ENCODE results near the gene TBL3.

Gene TBL3

DNA sequence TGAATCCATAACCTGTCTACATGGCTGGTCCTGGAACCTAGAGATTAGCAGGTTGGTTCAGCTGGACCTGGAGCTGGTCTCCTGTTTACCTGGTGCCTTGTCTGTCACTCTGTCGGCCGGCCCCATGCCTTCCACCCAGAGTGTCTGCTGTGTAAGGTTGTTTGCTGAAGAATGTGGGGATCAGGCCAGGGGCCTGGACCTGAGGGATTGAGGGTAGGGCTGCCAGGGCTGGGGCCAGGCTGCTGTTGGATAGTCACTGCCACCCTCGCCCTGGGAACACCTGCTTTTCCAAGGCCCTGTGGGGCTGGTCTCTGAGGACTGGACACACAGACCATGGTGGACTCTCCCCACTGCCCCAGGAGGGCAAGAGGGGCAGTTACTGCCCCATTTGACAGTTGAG lies 56.3 kb downstream of the TBL3 start:
- Histone ChIP-seq H4K20me1 (ENCODE audit: insufficient read depth) (no peaks in the 10 kb centered on the region), H3K4me2 (peak overlapping the region; percentile 89; the same call in 1 of the 2 replicates), H3K79me2 (ENCODE audit: insufficient read depth, low read depth) (no peaks in the 10 kb centered on the region), H3K4me3 (IDR thresholded peaks at IDR 0.05; ENCODE audit: insufficient read depth, low read depth, low read length) (no peak overlapping the region), H3K27ac (no peak overlapping the region), H3K27me3 (ENCODE audit: insufficient read depth, low read depth) (peaks cover 17% of the 10 kb centered on the region), H2AFZ (ENCODE audit: low read depth) (no peak overlapping the region), H3K9ac (no peak overlapping the region), H3K4me1 (ENCODE audit: low read depth, poor library complexity, severe bottlenecking) (peaks cover 23% of the 10 kb centered on the region), H3K36me3 (ENCODE audit: insufficient read depth) (no peaks in the 10 kb centered on the region)
- TF ChIP-seq CTCF (conservative IDR thresholded peaks at IDR 0.05; ENCODE audit: low read depth, low read length), result no peak

DNA sequence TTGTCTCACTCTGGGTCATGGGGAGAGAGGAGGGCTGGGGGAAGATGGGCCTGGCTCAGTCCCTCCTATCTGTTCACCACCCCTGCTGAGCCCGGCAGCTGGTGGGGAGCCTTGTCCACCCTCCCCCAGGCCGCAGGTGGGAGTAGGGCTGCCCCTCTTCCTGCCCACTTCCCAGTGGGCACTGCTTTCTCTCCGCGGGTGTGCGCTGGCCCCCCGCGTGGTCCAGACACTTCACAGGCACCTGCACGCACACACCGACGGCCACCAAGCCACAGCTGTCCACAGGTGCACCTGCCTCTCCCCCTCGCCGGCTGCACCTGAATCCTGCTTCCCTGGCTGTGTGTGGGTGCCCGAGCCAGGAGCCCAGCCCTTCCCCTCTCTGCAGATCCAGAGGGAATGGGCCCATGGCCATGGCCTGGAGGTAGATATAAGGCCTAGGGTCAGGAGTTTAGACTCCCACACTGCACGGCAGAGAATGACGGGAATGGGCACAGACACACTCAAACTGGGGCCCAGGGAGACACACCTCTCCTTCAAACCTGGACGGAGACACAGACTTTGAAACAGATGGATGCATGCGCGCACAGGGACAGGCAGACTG lies 56.9 kb downstream of the TBL3 start:
- Histone ChIP-seq H3K4me2 (no peak overlapping the region), H3K79me2 (ENCODE audit: insufficient read depth, low read depth) (no peaks in the 10 kb centered on the region), H4K20me1 (ENCODE audit: insufficient read depth) (no peaks in the 10 kb centered on the region), H3K9ac (no peak overlapping the region), H3K27me3 (ENCODE audit: insufficient read depth, low read depth) (peaks cover 17% of the 10 kb centered on the region), H3K4me1 (ENCODE audit: low read depth, poor library complexity, severe bottlenecking) (peaks cover 18% of the 10 kb centered on the region), H3K36me3 (ENCODE audit: insufficient read depth) (no peaks in the 10 kb centered on the region), H2AFZ (ENCODE audit: low read depth) (no peak overlapping the region), H3K4me3 (IDR thresholded peaks at IDR 0.05; ENCODE audit: insufficient read depth, low read depth, low read length) (no peak overlapping the region), H3K27ac (no peak overlapping the region)
- TF ChIP-seq CTCF (conservative IDR thresholded peaks at IDR 0.05; ENCODE audit: low read depth, low read length), result no peak

DNA sequence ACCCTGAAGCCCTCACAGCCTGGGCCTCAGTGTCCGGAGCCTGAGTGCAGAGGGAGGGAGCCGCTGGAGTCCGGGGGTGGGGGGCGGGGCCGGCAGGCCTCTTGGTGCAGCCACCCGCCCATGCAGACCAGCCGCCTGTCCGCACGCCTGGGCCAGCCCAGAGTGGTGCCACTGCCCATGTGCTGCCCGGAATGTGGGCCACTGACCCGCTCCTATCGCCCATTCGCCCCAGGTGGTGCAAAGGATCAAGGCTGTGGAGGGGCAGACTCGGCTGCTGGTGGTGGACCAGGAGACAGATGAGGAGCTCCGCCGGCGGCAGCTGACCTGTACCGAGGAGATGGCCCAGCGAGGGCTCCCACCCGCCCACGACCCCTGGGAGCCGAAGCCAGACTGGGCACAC lies 57.5 kb downstream of the TBL3 start:
- no peak overlapping the region for H3K9ac ChIP-seq
- H3K36me3 ChIP-seq (ENCODE audit: insufficient read depth), result no peaks in the 10 kb centered on the region
- H3K27ac ChIP-seq, result no peak overlapping the region
- H3K4me1 ChIP-seq (ENCODE audit: low read depth, poor library complexity, severe bottlenecking), result peaks cover 18% of the 10 kb centered on the region
- H3K4me3 ChIP-seq (IDR thresholded peaks at IDR 0.05; ENCODE audit: insufficient read depth, low read depth, low read length), result no peak overlapping the region
- no peaks in the 10 kb centered on the region for H4K20me1 ChIP-seq (ENCODE audit: insufficient read depth)
- H3K27me3 ChIP-seq (ENCODE audit: insufficient read depth, low read depth), result peaks cover 17% of the 10 kb centered on the region
- H3K79me2 ChIP-seq (ENCODE audit: insufficient read depth, low read depth), result no peaks in the 10 kb centered on the region
- H3K4me2 ChIP-seq, result no peak overlapping the region
- H2AFZ ChIP-seq (ENCODE audit: low read depth), result no peak overlapping the region
- no peak for TF ChIP-seq CTCF (conservative IDR thresholded peaks at IDR 0.05; ENCODE audit: low read depth, low read length)

- Histone ChIP-seq H3K79me2 (ENCODE audit: insufficient read depth, low read depth) (no peaks in the 10 kb centered on the region), H4K20me1 (ENCODE audit: insufficient read depth) (no peaks in the 10 kb centered on the region), H3K4me2 (no peak overlapping the region), H3K4me3 (IDR thresholded peaks at IDR 0.05; ENCODE audit: insufficient read depth, low read depth, low read length) (no peak overlapping the region), H3K9ac (no peak overlapping the region), H3K4me1 (ENCODE audit: low read depth, poor library complexity, severe bottlenecking) (peaks cover 18% of the 10 kb centered on the region), H3K27me3 (ENCODE audit: insufficient read depth, low read depth) (peaks cover 17% of the 10 kb centered on the region), H3K36me3 (ENCODE audit: insufficient read depth) (no peaks in the 10 kb centered on the region), H2AFZ (ENCODE audit: low read depth) (no peak overlapping the region), H3K27ac (no peak overlapping the region)
- TF ChIP-seq CTCF (conservative IDR thresholded peaks at IDR 0.05; ENCODE audit: low read depth, low read length), result no peak
Observed at GRCh38 chr16:2030036-2030435, 58.2 kb downstream of the TBL3 start.

Data from KMS-11 (cell line).